Vagina (tissue), 2 donors: ENCODE measurements around the gene LZIC.

Source experiments
- CTCF ChIP-seq, 3 experiments: fragments of 450-650 bp in 2 of 3; fragments of 200-600 bp in 1 of 3; sonication (generic) in 1 of 3; IDR thresholded peaks; one replicate each; pipeline ENCODE4 v1.5.1; 2017 to 2019; ENCODE audit warnings: antibody characterized with exemption in 3 of 3, mild to moderate bottlenecking in 2 of 3, moderate library complexity in 2 of 3
- POLR2A ChIP-seq, 2 donors: fragments of 450-650 bp; IDR thresholded peaks; one replicate each; pipeline ENCODE4 v1.6.1; 2017; ENCODE audit warnings: antibody characterized with exemption in 2 of 2, mild to moderate bottlenecking in 2 of 2, moderate library complexity in 2 of 2
- POLR2AphosphoS5 ChIP-seq, 2 donors: sonication (generic); formaldehyde crosslinking; IDR thresholded peaks; one replicate each; pipeline ENCODE4 v1.9.0; 2017; ENCODE audit warnings: antibody characterized with exemption in 2 of 2, mild to moderate bottlenecking in 2 of 2, low read depth in 1 of 2; ENCODE audit not compliant: insufficient read depth in 1 of 2

GRCh38 chr1:9901148-9902059 lies 41.8 kb downstream of the LZIC start:
- TF ChIP-seq CTCF (IDR thresholded peaks at IDR 0.05): no peak
- no peak for TF ChIP-seq POLR2AphosphoS5 (IDR thresholded peaks at IDR 0.05; ENCODE audit: insufficient read depth in 1 of 2, low read depth in 1 of 2)
- no peak for TF ChIP-seq POLR2A (IDR thresholded peaks at IDR 0.05)
